Fibroblast of lung (primary cell): ENCODE measurements around the gene ENPP3.

Experiments used
- EZH2 ChIP-seq: IDR thresholded peaks from 2 replicates; pipeline ENCODE4 v1.5.1; 2012; ENCODE audit warnings: low read length, control low read depth, mild to moderate bottlenecking; ENCODE audit errors: missing control alignments
- TF ChIP-seq, protein P1 (sequence below), 2 donors: IDR thresholded peaks in 1 of 2; conservative IDR thresholded peaks in 1 of 2; 1 replicate in 1 of 2; 2 replicates in 1 of 2; pipeline ENCODE4 v1.5.1; 2011 to 2012; ENCODE audit warnings: low read length in 2 of 2, control low read depth in 1 of 2, inconsistent platforms in 1 of 2, low read depth in 1 of 2, mild to moderate bottlenecking in 1 of 2

DNA sequence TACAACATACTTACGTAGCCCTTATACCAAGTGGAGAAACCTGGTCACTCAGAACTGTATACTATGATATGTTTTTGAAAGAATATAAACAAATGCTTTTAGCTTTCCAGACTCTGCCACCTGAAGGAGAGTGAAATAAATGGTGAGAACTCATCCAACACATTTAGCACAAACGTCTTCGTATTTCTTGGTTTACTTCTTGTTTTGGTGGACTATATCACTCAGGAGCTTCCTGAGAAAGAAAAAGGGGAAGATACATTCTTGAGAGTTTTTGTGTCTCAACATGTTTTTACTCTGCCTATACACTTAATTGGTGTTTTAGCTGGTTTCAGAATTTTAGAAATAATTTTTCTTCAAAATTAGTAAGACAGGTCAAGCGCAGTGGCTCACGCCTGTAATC is 93.2 kb downstream of the ENPP3 start:
- TF ChIP-seq, protein P1, sequence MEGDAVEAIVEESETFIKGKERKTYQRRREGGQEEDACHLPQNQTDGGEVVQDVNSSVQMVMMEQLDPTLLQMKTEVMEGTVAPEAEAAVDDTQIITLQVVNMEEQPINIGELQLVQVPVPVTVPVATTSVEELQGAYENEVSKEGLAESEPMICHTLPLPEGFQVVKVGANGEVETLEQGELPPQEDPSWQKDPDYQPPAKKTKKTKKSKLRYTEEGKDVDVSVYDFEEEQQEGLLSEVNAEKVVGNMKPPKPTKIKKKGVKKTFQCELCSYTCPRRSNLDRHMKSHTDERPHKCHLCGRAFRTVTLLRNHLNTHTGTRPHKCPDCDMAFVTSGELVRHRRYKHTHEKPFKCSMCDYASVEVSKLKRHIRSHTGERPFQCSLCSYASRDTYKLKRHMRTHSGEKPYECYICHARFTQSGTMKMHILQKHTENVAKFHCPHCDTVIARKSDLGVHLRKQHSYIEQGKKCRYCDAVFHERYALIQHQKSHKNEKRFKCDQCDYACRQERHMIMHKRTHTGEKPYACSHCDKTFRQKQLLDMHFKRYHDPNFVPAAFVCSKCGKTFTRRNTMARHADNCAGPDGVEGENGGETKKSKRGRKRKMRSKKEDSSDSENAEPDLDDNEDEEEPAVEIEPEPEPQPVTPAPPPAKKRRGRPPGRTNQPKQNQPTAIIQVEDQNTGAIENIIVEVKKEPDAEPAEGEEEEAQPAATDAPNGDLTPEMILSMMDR (conservative IDR thresholded peaks at IDR 0.05 in 1 of 2, IDR thresholded peaks at IDR 0.05 in 1 of 2; ENCODE audit: low read depth in 1 of 2, low read length in 2 of 2), result no peak
- TF ChIP-seq EZH2, result no peak
